NCI-H1105 (cell line): ENCODE measurements around the gene NBPF1.
"Not testable (repeated sequence)": the region's sequence is repeated elsewhere in the genome, so short reads cannot be mapped to it uniquely, and the experiment has no call there.

Experiments used
- DNase-seq: peaks from one replicate; lab custom pipeline; 2025; lab: John Stamatoyannopoulos, UW

The NBPF1 gene

GRCh38 chr1:16621681-16622315 is 8.4 kb upstream of the NBPF1 start:
- not testable (repeated sequence) for DNase-seq

GRCh38 chr1:16621300-16621658 is 7.9 kb upstream of the NBPF1 start:
- DNase-seq = no peak

- DNase-seq = not testable (repeated sequence)
Measured at GRCh38 chr1:16619803-16620501, 6.6 kb upstream of the NBPF1 start.

GRCh38 chr1:16618719-16619118 is 5.4 kb upstream of the NBPF1 start:
- no peak for DNase-seq

GRCh38 chr1:16617778-16618580 is 4.6 kb upstream of the NBPF1 start:
- DNase-seq = no peak

- DNase-seq = no peak
Measured at GRCh38 chr1:16617114-16617631, 3.8 kb upstream of the NBPF1 start.

GRCh38 chr1:16615253-16616252 is 2.2 kb upstream of the NBPF1 start:
- DNase-seq = no peak

GRCh38 chr1:16614361-16615252 is 1.2 kb upstream of the NBPF1 start:
- DNase-seq = no peak

GRCh38 chr1:16612332-16613172 is 812 bp downstream of the NBPF1 start:
- DNase-seq = peak; percentile 46

GRCh38 chr1:16611981-16612331 is 1.4 kb downstream of the NBPF1 start:
- not testable (repeated sequence) for DNase-seq

- not testable (repeated sequence) for DNase-seq
Measured at GRCh38 chr1:16611164-16611563, 2.2 kb downstream of the NBPF1 start.

- not testable (repeated sequence) for DNase-seq
Measured at GRCh38 chr1:16610553-16610952, 2.8 kb downstream of the NBPF1 start.

- DNase-seq = not testable (repeated sequence)
Measured at GRCh38 chr1:16609761-16610160, 3.6 kb downstream of the NBPF1 start.

GRCh38 chr1:16608838-16609560 is 4.4 kb downstream of the NBPF1 start:
- no peak for DNase-seq

GRCh38 chr1:16607853-16608815 is 5.2 kb downstream of the NBPF1 start:
- not testable (repeated sequence) for DNase-seq

GRCh38 chr1:16607433-16607851 is 5.9 kb downstream of the NBPF1 start:
- no peak for DNase-seq

- not testable (repeated sequence) for DNase-seq
Measured at GRCh38 chr1:16606666-16607432, 6.5 kb downstream of the NBPF1 start.
